ENCODE results near the gene FLRT2. TPM values are rescaled to one million over a fixed set of nuclear protein-coding genes. Genes with fewer than 3 reads are reported as not detected.

The FLRT2 gene
- total RNA-seq, 1 experiment from 2014 or later = 17.0 TPM

- Histone ChIP-seq H3K9me3 (replicated peaks) (no peaks in the 10 kb centered on the region), H3K4me1 (replicated peaks) (peaks cover 29% of the 10 kb centered on the region), H3K27me3 (replicated peaks) (no peaks in the 10 kb centered on the region), H3K27ac (no peak overlapping the region), H3K4me3 (no peak overlapping the region), H3K36me3 (peaks cover 50% of the 10 kb centered on the region)
- DNase-seq (ENCODE audit: low read depth in 1 of 2, low spot score in 2 of 2) = no peak
Measured at GRCh38 chr14:85562630-85563029, 32.7 kb downstream of the FLRT2 start.

- no peak overlapping the region for H3K4me3 ChIP-seq
- H3K27me3 ChIP-seq (replicated peaks) = no peaks in the 10 kb centered on the region
- no peaks in the 10 kb centered on the region for H3K9me3 ChIP-seq (replicated peaks)
- H3K27ac ChIP-seq = peak overlapping the region; percentile 76
- H3K36me3 ChIP-seq = peaks cover 38% of the 10 kb centered on the region
- H3K4me1 ChIP-seq (replicated peaks) = peaks cover 39% of the 10 kb centered on the region
- DNase-seq (ENCODE audit: low read depth in 1 of 2, low spot score in 2 of 2) = no peak
Measured at GRCh38 chr14:85564841-85565527, 35.0 kb downstream of the FLRT2 start.

- Histone ChIP-seq H3K4me1 (replicated peaks) (peaks cover 39% of the 10 kb centered on the region), H3K36me3 (peaks cover 31% of the 10 kb centered on the region), H3K4me3 (no peak overlapping the region), H3K9me3 (replicated peaks) (no peaks in the 10 kb centered on the region), H3K27ac (peak overlapping the region; percentile 76), H3K27me3 (replicated peaks) (no peaks in the 10 kb centered on the region)
- DNase-seq (ENCODE audit: low read depth in 1 of 2, low spot score in 2 of 2) = peak in 1 of 2 experiments; percentile 44
Measured at GRCh38 chr14:85565862-85566296, 35.9 kb downstream of the FLRT2 start.

- Histone ChIP-seq H3K9me3 (replicated peaks) (no peaks in the 10 kb centered on the region), H3K4me3 (no peak overlapping the region), H3K4me1 (replicated peaks) (peaks cover 39% of the 10 kb centered on the region), H3K27me3 (replicated peaks) (no peaks in the 10 kb centered on the region), H3K27ac (peak overlapping the region; percentile 76), H3K36me3 (peaks cover 24% of the 10 kb centered on the region)
- peak in 1 of 2 experiments; percentile 68 for DNase-seq (ENCODE audit: low read depth in 1 of 2, low spot score in 2 of 2)
Measured at GRCh38 chr14:85566603-85567002, 36.7 kb downstream of the FLRT2 start.

- no peaks in the 10 kb centered on the region for H3K27me3 ChIP-seq (replicated peaks)
- no peaks in the 10 kb centered on the region for H3K9me3 ChIP-seq (replicated peaks)
- DNase-seq (ENCODE audit: low read depth in 1 of 2, low spot score in 2 of 2) = no peak
- H3K27ac ChIP-seq = peak overlapping the region; percentile 63
- H3K4me3 ChIP-seq = no peak overlapping the region
- H3K4me1 ChIP-seq (replicated peaks) = peaks cover 65% of the 10 kb centered on the region
- H3K36me3 ChIP-seq = peaks cover 2% of the 10 kb centered on the region; the same call in 1 of the 2 replicates
Measured at GRCh38 chr14:85572011-85572410, 42.1 kb downstream of the FLRT2 start.

GRCh38 chr14:85572845-85573244 is 42.9 kb downstream of the FLRT2 start:
- peaks cover 68% of the 10 kb centered on the region for H3K4me1 ChIP-seq (replicated peaks)
- H3K4me3 ChIP-seq = no peak overlapping the region

GRCh38 chr14:85573406-85573805 is 43.5 kb downstream of the FLRT2 start:
- no peaks in the 10 kb centered on the region for H3K9me3 ChIP-seq (replicated peaks)

More at GRCh38 chr14:85572845-85573244, 42.9 kb downstream of the FLRT2 start:
- Histone ChIP-seq H3K9me3 (replicated peaks) (no peaks in the 10 kb centered on the region), H3K27me3 (replicated peaks) (no peaks in the 10 kb centered on the region), H3K36me3 (no peaks in the 10 kb centered on the region), H3K27ac (peak overlapping the region; percentile 63)
- DNase-seq (ENCODE audit: low read depth in 1 of 2, low spot score in 2 of 2) = peak in 1 of 2 experiments; percentile 67

GRCh38 chr14:85574853-85575616 is 45.1 kb downstream of the FLRT2 start:
- H3K36me3 ChIP-seq = no peaks in the 10 kb centered on the region

More at GRCh38 chr14:85573406-85573805, 43.5 kb downstream of the FLRT2 start:
- Histone ChIP-seq H3K36me3 (no peaks in the 10 kb centered on the region), H3K4me3 (no peak overlapping the region), H3K27me3 (replicated peaks) (no peaks in the 10 kb centered on the region), H3K4me1 (replicated peaks) (peaks cover 68% of the 10 kb centered on the region), H3K27ac (peak overlapping the region; percentile 63)
- DNase-seq (ENCODE audit: low read depth in 1 of 2, low spot score in 2 of 2) = no peak

GRCh38 chr14:85575617-85575898 is 45.6 kb downstream of the FLRT2 start:
- H3K4me1 ChIP-seq (replicated peaks) = peaks cover 65% of the 10 kb centered on the region
- H3K9me3 ChIP-seq (replicated peaks) = no peaks in the 10 kb centered on the region
- no peaks in the 10 kb centered on the region for H3K27me3 ChIP-seq (replicated peaks)
- H3K36me3 ChIP-seq = no peaks in the 10 kb centered on the region
- DNase-seq (ENCODE audit: low read depth in 1 of 2, low spot score in 2 of 2) = no peak
- H3K27ac ChIP-seq = peak overlapping the region; percentile 25
- no peak overlapping the region for H3K4me3 ChIP-seq

More at GRCh38 chr14:85574853-85575616, 45.1 kb downstream of the FLRT2 start:
- Histone ChIP-seq H3K4me1 (replicated peaks) (peaks cover 60% of the 10 kb centered on the region), H3K27me3 (replicated peaks) (no peaks in the 10 kb centered on the region), H3K27ac (peak overlapping the region; percentile 25), H3K4me3 (no peak overlapping the region), H3K9me3 (replicated peaks) (no peaks in the 10 kb centered on the region)
- no peak for DNase-seq (ENCODE audit: low read depth in 1 of 2, low spot score in 2 of 2)

- Histone ChIP-seq H3K36me3 (no peaks in the 10 kb centered on the region), H3K9me3 (replicated peaks) (no peaks in the 10 kb centered on the region), H3K4me1 (replicated peaks) (peaks cover 71% of the 10 kb centered on the region), H3K27ac (peak overlapping the region; percentile 25), H3K27me3 (replicated peaks) (no peaks in the 10 kb centered on the region), H3K4me3 (no peak overlapping the region)
- DNase-seq (ENCODE audit: low read depth in 1 of 2, low spot score in 2 of 2) = peak in 1 of 2 experiments; percentile 62
Measured at GRCh38 chr14:85576218-85576617, 46.3 kb downstream of the FLRT2 start.

- Histone ChIP-seq H3K4me1 (replicated peaks) (peaks cover 69% of the 10 kb centered on the region), H3K36me3 (peaks cover 3% of the 10 kb centered on the region; the same call in 1 of the 2 replicates), H3K27ac (peak overlapping the region; percentile 25), H3K9me3 (replicated peaks) (no peaks in the 10 kb centered on the region), H3K27me3 (replicated peaks) (no peaks in the 10 kb centered on the region), H3K4me3 (no peak overlapping the region)
- no peak for DNase-seq (ENCODE audit: low read depth in 1 of 2, low spot score in 2 of 2)
Measured at GRCh38 chr14:85576848-85577542, 47.1 kb downstream of the FLRT2 start.

- H3K27ac ChIP-seq = no peak overlapping the region
- H3K27me3 ChIP-seq (replicated peaks) = no peaks in the 10 kb centered on the region
- peaks cover 63% of the 10 kb centered on the region for H3K4me1 ChIP-seq (replicated peaks)
- no peaks in the 10 kb centered on the region for H3K9me3 ChIP-seq (replicated peaks)
- no peak overlapping the region for H3K4me3 ChIP-seq
- H3K36me3 ChIP-seq = peaks cover 4% of the 10 kb centered on the region; the same call in 1 of the 2 replicates
- DNase-seq (ENCODE audit: low read depth in 1 of 2, low spot score in 2 of 2) = no peak
Measured at GRCh38 chr14:85577543-85578114, 47.7 kb downstream of the FLRT2 start.

GRCh38 chr14:85578357-85578756 is 48.4 kb downstream of the FLRT2 start:
- H3K27ac ChIP-seq = no peak overlapping the region
- peaks cover 4% of the 10 kb centered on the region; the same call in 1 of the 2 replicates for H3K36me3 ChIP-seq
- H3K4me3 ChIP-seq = no peak overlapping the region
- H3K9me3 ChIP-seq (replicated peaks) = no peaks in the 10 kb centered on the region
- no peak for DNase-seq (ENCODE audit: low read depth in 1 of 2, low spot score in 2 of 2)
- no peaks in the 10 kb centered on the region for H3K27me3 ChIP-seq (replicated peaks)
- H3K4me1 ChIP-seq (replicated peaks) = peaks cover 61% of the 10 kb centered on the region

Data from SJSA1 (cell line).